A549 (cell line): ENCODE data around the gene GRIK2. TPM values are rescaled to one million over a fixed set of nuclear protein-coding genes. Genes with fewer than 3 reads are reported as not detected.

Experiments
- ATAC-seq, 2 experiments: fragments of 200-7000 bp in 1 of 2; fragments of >200 bp in 1 of 2; cut with Nextera tagmentation in 1 of 2; cut with Tn5 transposase in 1 of 2; 3 replicates each; pipeline versions ENCODE4 v1.8.0 to v1.9.1; 2018 to 2020; ENCODE audit warnings: mild to moderate bottlenecking in 1 of 2, moderate library complexity in 1 of 2
- CTCF ChIA-PET: fragments of 300-600 bp; sonication (Branson Sonifier 250); formaldehyde crosslinking; extraction: SDS; loops from one replicate; lab custom pipeline; 2021; ENCODE audit warnings: antibody characterized with exemption, inconsistent platforms; lab: Yijun Ruan, JAX
- POLR2A ChIA-PET: fragments of 350-600 bp; formaldehyde crosslinking; extraction: SDS; loops from one replicate; lab custom pipeline; 2021; ENCODE audit warnings: antibody characterized with exemption, inconsistent platforms; lab: Yijun Ruan, JAX
- DNase-seq, 2 experiments: peaks; one replicate each; pipeline versions ENCODE4 v3.0.0 to v3.0.0-alpha.2; 2011 to 2016; ENCODE audit warnings: low read depth in 1 of 2, low spot score in 1 of 2
- FAIRE-seq: peaks from 2 replicates; lab custom pipeline; 2011; peaks lifted over from hg19 to GRCh38; lab: Jason Lieb, UNC
- H3K27ac ChIP-seq, 2 experiments: fragments of >200 bp; sonication (Bioruptor Twin); formaldehyde crosslinking; 3 replicates each; pipeline ENCODE4 v1.5.1; 2016 to 2017
- H3K4me1 ChIP-seq: fragments of >200 bp; sonication (Bioruptor Twin); formaldehyde crosslinking; 3 replicates; pipeline ENCODE4 v1.6.1; 2016
- H3K4me2 ChIP-seq: fragments of >200 bp; sonication (Bioruptor Twin); formaldehyde crosslinking; 3 replicates; pipeline ENCODE4 v1.6.1; 2016
- H3K4me3 ChIP-seq: fragments of >200 bp; sonication (Bioruptor Twin); formaldehyde crosslinking; 3 replicates; pipeline ENCODE4 v1.5.1; 2016
- H3K9me3 ChIP-seq: fragments of >200 bp; sonication (Bioruptor Twin); formaldehyde crosslinking; 3 replicates; pipeline ENCODE4 v1.6.1; 2016
- CBX8 ChIP-seq: fragments of 200-600 bp; sonication (generic); IDR thresholded peaks from 2 replicates; pipeline ENCODE4 v1.6.1; 2016
- CEBPB ChIP-seq, 2 experiments: fragments of >200 bp in 1 of 2; sonication (Bioruptor Twin) in 1 of 2; formaldehyde crosslinking in 1 of 2; IDR thresholded peaks; 2 replicates each; pipeline ENCODE4 v1.6.1; 2012 to 2016
- CHD2 ChIP-seq: fragments of 150-350 bp; IDR thresholded peaks from 2 replicates; pipeline ENCODE4 v1.6.1; 2014; ENCODE audit warnings: low read length; ENCODE audit not compliant: partially characterized antibody
- CHD4 ChIP-seq: fragments of 200-600 bp; sonication (generic); IDR thresholded peaks from 2 replicates; pipeline ENCODE4 v1.6.1; 2016; ENCODE audit warnings: antibody characterized with exemption, mild to moderate bottlenecking, borderline replicate concordance
- EP300 ChIP-seq, 2 experiments: fragments of >200 bp; sonication (Bioruptor Twin); formaldehyde crosslinking; IDR thresholded peaks; 2 replicates in 1 of 2; 3 replicates in 1 of 2; pipeline ENCODE4 v1.6.1; 2016 to 2017
- ESRRA ChIP-seq: fragments of 150-350 bp; IDR thresholded peaks from 2 replicates; pipeline ENCODE4 v1.6.1; 2014; ENCODE audit warnings: mild to moderate bottlenecking, low read length, borderline replicate concordance
- FOSB ChIP-seq: fragments of 250-450 bp; sonication (Bioruptor Pico); IDR thresholded peaks from 2 replicates; pipeline ENCODE4 v1.5.0; 2020; ENCODE audit warnings: mild to moderate bottlenecking, moderate library complexity
- HDAC2 ChIP-seq: fragments of 200-600 bp; sonication (generic); IDR thresholded peaks from 2 replicates; pipeline ENCODE4 v1.6.1; 2016
- HOXA7 ChIP-seq: fragments of 250-450 bp; sonication (Bioruptor Pico); IDR thresholded peaks from 2 replicates; pipeline ENCODE4 v1.5.0; 2020; ENCODE audit warnings: mild to moderate bottlenecking, moderate library complexity
- HOXB13 ChIP-seq: fragments of 250-450 bp; sonication (Bioruptor Pico); IDR thresholded peaks from 2 replicates; pipeline ENCODE4 v1.5.0; 2020; ENCODE audit warnings: low read depth, mild to moderate bottlenecking, moderate library complexity
- HOXB5 ChIP-seq: fragments of 250-450 bp; sonication (Bioruptor Pico); IDR thresholded peaks from 2 replicates; pipeline ENCODE4 v1.5.0; 2020; ENCODE audit warnings: mild to moderate bottlenecking, moderate library complexity
- JUN ChIP-seq, 2 experiments: fragments of >200 bp; sonication (Bioruptor Twin); formaldehyde crosslinking; IDR thresholded peaks; 2 replicates in 1 of 2; 3 replicates in 1 of 2; pipeline ENCODE4 v1.6.1; 2016 to 2017
- MAFK ChIP-seq: fragments of 450-650 bp; IDR thresholded peaks from 2 replicates; pipeline ENCODE4 v1.6.1; 2014; ENCODE audit not compliant: partially characterized antibody
- NFE2L2 ChIP-seq: fragments of 150-350 bp; conservative IDR thresholded peaks from 2 replicates; pipeline ENCODE4 v1.6.1; 2014; ENCODE audit warnings: low read length
- NPAS2 ChIP-seq: fragments of 250-450 bp; sonication (Bioruptor Pico); IDR thresholded peaks from 2 replicates; pipeline ENCODE4 v1.8.0; 2022; ENCODE audit warnings: mild to moderate bottlenecking, moderate library complexity, borderline replicate concordance
- POLR2AphosphoS2 ChIP-seq: conservative IDR thresholded peaks from 2 replicates; pipeline ENCODE4 v1.6.1; 2012; ENCODE audit warnings: low read length, improper control_type of control experiment, inconsistent platforms
- RCOR1 ChIP-seq: fragments of 150-350 bp; IDR thresholded peaks from 2 replicates; pipeline ENCODE4 v1.6.1; 2014; ENCODE audit warnings: antibody characterized with exemption, low read length, low read depth
- TFCP2L1 ChIP-seq: fragments of 250-450 bp; sonication (Bioruptor Pico); IDR thresholded peaks from 2 replicates; pipeline ENCODE4 v1.5.0; 2021; ENCODE audit warnings: mild to moderate bottlenecking
- ZFP36 ChIP-seq: fragments of 450-650 bp; IDR thresholded peaks from 2 replicates; pipeline ENCODE4 v1.6.1; 2014; ENCODE audit warnings: borderline replicate concordance; ENCODE audit not compliant: partially characterized antibody
- WGBS: methylation state at CpG from one replicate; pipeline ENCODE4 v1.1.6; 2017; ENCODE audit errors: missing lambda C conversion rate; 5-methylcytosine and 5-hydroxymethylcytosine counted together
- polyA plus RNA-seq, 4 experiments: library from polyadenylated mRNA; depleted of rRNA in 3 of 4; stranded (reverse); fragments of >200 nt; fragmentation: RNase III in 1 of 4; extraction: RNeasy Plus Mini Kit Qiagen cat#74134 plus additional on column Dnase treatment in 1 of 4; gene quantifications; 2 replicates in 3 of 4; 3 replicates in 1 of 4; pipeline ENCODE4 v1.2.3, GENCODE V29; 2011 to 2017
- TF ChIP-seq, protein P1 (sequence below): fragments of >200 bp; sonication (Bioruptor Twin); formaldehyde crosslinking; IDR thresholded peaks from 3 replicates; pipeline ENCODE4 v1.5.1; 2016
- TF ChIP-seq, protein P2 (sequence below): fragments of 250-450 bp; sonication (Bioruptor Pico); IDR thresholded peaks from 2 replicates; pipeline ENCODE4 v1.5.0; 2021; ENCODE audit warnings: mild to moderate bottlenecking, moderate library complexity, borderline replicate concordance
- TF ChIP-seq, protein P3 (sequence below): fragments of >200 bp; sonication (Bioruptor Twin); formaldehyde crosslinking; IDR thresholded peaks from 3 replicates; pipeline ENCODE4 v1.6.1; 2016
- TF ChIP-seq, protein P4 (sequence below): fragments of >200 bp; sonication (Bioruptor Twin); formaldehyde crosslinking; IDR thresholded peaks from 2 replicates; pipeline ENCODE4 v1.6.1; 2016
- TF ChIP-seq, protein P5 (sequence below): fragments of 200-600 bp; sonication (generic); IDR thresholded peaks from 2 replicates; pipeline ENCODE4 v1.6.1; 2016; ENCODE audit warnings: antibody characterized with exemption, mild to moderate bottlenecking, moderate library complexity

The GRIK2 gene
- polyA plus RNA-seq, 2 of the 4 experiments (the other 2 are of a cell fraction) = 0.56 to 0.65 TPM

DNA sequence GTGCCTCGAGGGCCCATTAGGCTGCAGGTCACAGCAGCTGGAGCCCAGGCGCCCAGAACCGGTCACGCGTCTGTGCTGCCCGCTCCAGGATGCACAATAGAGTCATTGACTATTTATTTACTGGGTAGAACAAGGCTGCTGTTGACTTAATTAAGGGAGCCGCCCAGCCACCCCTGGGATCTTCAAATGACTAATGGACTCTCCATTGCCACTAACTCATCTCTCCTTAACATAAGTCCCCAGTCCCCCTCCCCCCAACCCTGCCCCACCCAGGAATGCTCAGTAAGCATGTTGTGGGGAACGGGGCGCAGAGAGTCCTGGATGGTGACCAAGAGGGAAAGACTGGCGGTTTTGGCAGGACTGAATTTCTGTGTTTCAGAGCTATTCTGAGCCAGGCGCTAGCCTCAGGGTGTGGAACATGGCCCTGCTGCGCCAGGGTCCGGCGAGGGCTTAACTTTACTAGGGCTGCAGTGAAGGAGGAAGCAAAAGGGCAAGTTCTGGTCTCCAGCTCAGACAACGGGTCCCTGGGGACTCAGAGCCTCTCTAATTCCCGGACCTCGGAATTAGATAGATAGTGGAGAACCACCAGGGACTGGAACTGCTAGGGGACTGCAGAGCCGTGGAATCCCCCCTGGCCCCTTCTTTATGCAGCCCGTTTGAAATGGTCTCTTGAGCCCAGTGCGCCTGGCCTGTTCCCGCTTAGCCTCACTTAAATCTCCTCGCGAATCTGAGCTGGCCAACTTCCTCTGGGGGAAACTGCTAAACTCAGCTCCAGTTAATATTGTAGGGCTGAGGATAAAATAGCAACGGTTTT lies 1.5 kb upstream of the GRIK2 start:
- POLR2A ChIA-PET = no interaction called here
- CTCF ChIA-PET = no interaction called here
- H3K9me3 ChIP-seq = no peaks in the 10 kb centered on the region
- FAIRE-seq = no peak
- TF ChIP-seq MAFK = no peak
- no peak for TF ChIP-seq ZFP36
- TF ChIP-seq ESRRA = no peak
- no peak for TF ChIP-seq NFE2L2
- TF ChIP-seq EP300 (IDR thresholded peaks at IDR 0.05) = no peak
- no peak for TF ChIP-seq HOXA7 (CRISPR knock-in tag)
- no peak for TF ChIP-seq TFCP2L1 (CRISPR knock-in tag)
- no peak for TF ChIP-seq CHD2
- TF ChIP-seq HOXB5 (CRISPR knock-in tag) = no peak
- TF ChIP-seq, protein P1, sequence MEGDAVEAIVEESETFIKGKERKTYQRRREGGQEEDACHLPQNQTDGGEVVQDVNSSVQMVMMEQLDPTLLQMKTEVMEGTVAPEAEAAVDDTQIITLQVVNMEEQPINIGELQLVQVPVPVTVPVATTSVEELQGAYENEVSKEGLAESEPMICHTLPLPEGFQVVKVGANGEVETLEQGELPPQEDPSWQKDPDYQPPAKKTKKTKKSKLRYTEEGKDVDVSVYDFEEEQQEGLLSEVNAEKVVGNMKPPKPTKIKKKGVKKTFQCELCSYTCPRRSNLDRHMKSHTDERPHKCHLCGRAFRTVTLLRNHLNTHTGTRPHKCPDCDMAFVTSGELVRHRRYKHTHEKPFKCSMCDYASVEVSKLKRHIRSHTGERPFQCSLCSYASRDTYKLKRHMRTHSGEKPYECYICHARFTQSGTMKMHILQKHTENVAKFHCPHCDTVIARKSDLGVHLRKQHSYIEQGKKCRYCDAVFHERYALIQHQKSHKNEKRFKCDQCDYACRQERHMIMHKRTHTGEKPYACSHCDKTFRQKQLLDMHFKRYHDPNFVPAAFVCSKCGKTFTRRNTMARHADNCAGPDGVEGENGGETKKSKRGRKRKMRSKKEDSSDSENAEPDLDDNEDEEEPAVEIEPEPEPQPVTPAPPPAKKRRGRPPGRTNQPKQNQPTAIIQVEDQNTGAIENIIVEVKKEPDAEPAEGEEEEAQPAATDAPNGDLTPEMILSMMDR = no peak
- TF ChIP-seq POLR2AphosphoS2 = no peak
- TF ChIP-seq, all 56 proteins: peak for 0
- H3K4me1 ChIP-seq = 0 out of 3 replicates have a peak, but pooled peaks cover 4% of the 10 kb centered on the region
- no peak for DNase-seq
- no peak overlapping the region for H3K4me3 ChIP-seq
- WGBS = 8% methylated on average over 14 of the region's 24 CpGs
- no peak; a peak in 1 of 6 replicates for ATAC-seq
- peak overlapping the region; percentile 94; the same call in 2 of the 3 replicates for H3K4me2 ChIP-seq
- no peak overlapping the region for H3K27ac ChIP-seq

DNA sequence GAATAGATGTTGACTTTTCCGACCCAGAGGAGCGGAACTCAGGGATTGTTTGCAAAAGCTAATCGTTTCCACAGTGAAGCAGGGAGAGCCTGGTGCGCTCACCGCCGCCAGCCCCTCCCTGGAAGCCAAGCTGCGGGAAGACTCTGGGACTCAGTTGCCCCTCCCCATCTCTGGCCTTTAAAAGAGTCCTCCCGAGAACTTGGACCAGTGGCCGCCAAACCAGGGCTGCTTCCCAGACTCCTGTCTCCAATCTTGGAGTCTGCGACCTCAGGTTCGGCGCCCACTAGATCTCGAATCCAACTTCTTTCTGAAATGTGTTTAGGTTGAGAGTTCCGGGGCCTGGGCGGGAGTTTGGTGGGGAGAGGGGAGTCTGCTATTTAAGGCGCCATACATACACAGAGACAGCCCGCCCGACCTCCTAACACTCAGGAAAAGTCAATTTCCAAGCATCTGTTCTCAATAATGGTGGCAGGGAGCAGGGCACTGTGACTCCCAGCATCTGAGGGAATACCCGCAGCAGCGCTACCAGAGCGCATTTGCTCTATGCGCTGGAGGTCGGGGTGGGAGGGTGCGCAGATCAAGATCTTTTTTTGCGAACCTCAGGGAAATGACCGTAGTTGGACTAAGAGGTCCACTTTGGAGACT lies 800 bp upstream of the GRIK2 start:
- POLR2A ChIA-PET = no interaction called here
- CTCF ChIA-PET = no interaction called here
- no peak for FAIRE-seq
- TF ChIP-seq CHD4 (no peak), HDAC2 (no peak), HOXB13 (CRISPR knock-in tag) (no peak), CEBPB (IDR thresholded peaks at IDR 0.05) (no peak), NPAS2 (no peak), HOXB5 (CRISPR knock-in tag) (no peak), CBX8 (no peak), POLR2AphosphoS2 (no peak), RCOR1 (no peak), FOSB (CRISPR knock-in tag) (no peak), JUN (IDR thresholded peaks at IDR 0.05) (no peak)
- TF ChIP-seq, protein P2, sequence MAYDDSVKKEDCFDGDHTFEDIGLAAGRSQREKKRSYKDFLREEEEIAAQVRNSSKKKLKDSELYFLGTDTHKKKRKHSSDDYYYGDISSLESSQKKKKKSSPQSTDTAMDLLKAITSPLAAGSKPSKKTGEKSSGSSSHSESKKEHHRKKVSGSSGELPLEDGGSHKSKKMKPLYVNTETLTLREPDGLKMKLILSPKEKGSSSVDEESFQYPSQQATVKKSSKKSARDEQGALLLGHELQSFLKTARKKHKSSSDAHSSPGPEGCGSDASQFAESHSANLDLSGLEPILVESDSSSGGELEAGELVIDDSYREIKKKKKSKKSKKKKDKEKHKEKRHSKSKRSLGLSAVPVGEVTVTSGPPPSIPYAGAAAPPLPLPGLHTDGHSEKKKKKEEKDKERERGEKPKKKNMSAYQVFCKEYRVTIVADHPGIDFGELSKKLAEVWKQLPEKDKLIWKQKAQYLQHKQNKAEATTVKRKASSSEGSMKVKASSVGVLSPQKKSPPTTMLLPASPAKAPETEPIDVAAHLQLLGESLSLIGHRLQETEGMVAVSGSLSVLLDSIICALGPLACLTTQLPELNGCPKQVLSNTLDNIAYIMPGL (CRISPR knock-in tag) = no peak
- TF ChIP-seq, protein P3, sequence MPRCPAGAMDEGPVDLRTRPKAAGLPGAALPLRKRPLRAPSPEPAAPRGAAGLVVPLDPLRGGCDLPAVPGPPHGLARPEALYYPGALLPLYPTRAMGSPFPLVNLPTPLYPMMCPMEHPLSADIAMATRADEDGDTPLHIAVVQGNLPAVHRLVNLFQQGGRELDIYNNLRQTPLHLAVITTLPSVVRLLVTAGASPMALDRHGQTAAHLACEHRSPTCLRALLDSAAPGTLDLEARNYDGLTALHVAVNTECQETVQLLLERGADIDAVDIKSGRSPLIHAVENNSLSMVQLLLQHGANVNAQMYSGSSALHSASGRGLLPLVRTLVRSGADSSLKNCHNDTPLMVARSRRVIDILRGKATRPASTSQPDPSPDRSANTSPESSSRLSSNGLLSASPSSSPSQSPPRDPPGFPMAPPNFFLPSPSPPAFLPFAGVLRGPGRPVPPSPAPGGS = no peak
- TF ChIP-seq, protein P4, sequence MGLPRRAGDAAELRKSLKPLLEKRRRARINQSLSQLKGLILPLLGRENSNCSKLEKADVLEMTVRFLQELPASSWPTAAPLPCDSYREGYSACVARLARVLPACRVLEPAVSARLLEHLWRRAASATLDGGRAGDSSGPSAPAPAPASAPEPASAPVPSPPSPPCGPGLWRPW = no peak
- TF ChIP-seq, protein P5, sequence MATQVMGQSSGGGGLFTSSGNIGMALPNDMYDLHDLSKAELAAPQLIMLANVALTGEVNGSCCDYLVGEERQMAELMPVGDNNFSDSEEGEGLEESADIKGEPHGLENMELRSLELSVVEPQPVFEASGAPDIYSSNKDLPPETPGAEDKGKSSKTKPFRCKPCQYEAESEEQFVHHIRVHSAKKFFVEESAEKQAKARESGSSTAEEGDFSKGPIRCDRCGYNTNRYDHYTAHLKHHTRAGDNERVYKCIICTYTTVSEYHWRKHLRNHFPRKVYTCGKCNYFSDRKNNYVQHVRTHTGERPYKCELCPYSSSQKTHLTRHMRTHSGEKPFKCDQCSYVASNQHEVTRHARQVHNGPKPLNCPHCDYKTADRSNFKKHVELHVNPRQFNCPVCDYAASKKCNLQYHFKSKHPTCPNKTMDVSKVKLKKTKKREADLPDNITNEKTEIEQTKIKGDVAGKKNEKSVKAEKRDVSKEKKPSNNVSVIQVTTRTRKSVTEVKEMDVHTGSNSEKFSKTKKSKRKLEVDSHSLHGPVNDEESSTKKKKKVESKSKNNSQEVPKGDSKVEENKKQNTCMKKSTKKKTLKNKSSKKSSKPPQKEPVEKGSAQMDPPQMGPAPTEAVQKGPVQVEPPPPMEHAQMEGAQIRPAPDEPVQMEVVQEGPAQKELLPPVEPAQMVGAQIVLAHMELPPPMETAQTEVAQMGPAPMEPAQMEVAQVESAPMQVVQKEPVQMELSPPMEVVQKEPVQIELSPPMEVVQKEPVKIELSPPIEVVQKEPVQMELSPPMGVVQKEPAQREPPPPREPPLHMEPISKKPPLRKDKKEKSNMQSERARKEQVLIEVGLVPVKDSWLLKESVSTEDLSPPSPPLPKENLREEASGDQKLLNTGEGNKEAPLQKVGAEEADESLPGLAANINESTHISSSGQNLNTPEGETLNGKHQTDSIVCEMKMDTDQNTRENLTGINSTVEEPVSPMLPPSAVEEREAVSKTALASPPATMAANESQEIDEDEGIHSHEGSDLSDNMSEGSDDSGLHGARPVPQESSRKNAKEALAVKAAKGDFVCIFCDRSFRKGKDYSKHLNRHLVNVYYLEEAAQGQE = no peak
- TF ChIP-seq, all 56 proteins: peak for 0
- Histone ChIP-seq H3K27ac (no peak overlapping the region), H3K4me1 (0 out of 3 replicates have a peak, but pooled peaks cover 4% of the 10 kb centered on the region), H3K9me3 (no peaks in the 10 kb centered on the region), H3K4me3 (peak overlapping the region; percentile 49), H3K4me2 (peak overlapping the region; percentile 94)
- DNase-seq (no peak), ATAC-seq (peak in 1 of 2 experiments; percentile 36; a peak in 3 of 6 replicates)
- WGBS = 16% methylated on average over 17 of the region's 26 CpGs
